ENCODE measurements around the gene MKKS. TPM values are rescaled to one million over a fixed set of nuclear protein-coding genes. Genes with fewer than 3 reads are reported as not detected.

The MKKS gene
- polyA plus RNA-seq, 1 donor (not counting 4 experiments of a cell fraction or from before 2014, with no cell fraction given) = 24.8 TPM

DNA sequence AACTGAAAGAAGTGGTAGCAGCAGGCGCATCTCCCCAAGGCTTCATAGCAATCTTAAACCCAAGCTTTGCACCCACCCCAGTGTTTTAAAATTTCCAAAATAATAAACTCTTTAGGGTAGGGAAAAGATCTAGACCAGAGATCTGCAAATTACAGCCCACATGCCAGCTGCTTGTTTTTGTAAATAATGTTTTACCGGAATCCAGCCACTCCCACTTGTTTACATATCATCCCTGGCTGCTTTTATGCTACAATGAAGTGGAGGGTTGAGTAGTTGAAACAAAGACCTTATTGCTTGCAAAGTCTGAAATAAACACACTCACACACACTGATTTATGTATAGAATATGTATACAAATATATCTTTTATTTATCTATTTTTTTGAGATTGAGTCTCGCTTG, 31.1 kb upstream of the MKKS start:
- Histone ChIP-seq H4K20me1 (ENCODE audit: control insufficient read depth, extremely low read depth, insufficient read depth, low read length) (no peaks in the 10 kb centered on the region), H3K9me1 (ENCODE audit: control insufficient read depth, extremely low read depth, insufficient read depth, low read length) (no peaks in the 10 kb centered on the region), H3K4me3 (ENCODE audit: control insufficient read depth in 2 of 3, extremely low read depth in 1 of 3, insufficient read depth in 2 of 3, low read depth in 1 of 3, low read length in 3 of 3) (no peak overlapping the region), H3K9me3 (ENCODE audit: control insufficient read depth, low read depth, low read length) (peaks cover 2% of the 10 kb centered on the region), H3K36me3 (ENCODE audit: control insufficient read depth in 2 of 2, extremely low read depth in 1 of 2, insufficient read depth in 2 of 2, low read length in 2 of 2) (no peaks in the 10 kb centered on the region), H3K9ac (ENCODE audit: control insufficient read depth, extremely low read depth, insufficient read depth, low read length) (no peak overlapping the region), H3K27me3 (ENCODE audit: control insufficient read depth, extremely low read depth, insufficient read depth, low read length) (no peaks in the 10 kb centered on the region), H3K4me2 (ENCODE audit: control insufficient read depth, extremely low read depth, insufficient read depth, low read depth, low read length) (no peak overlapping the region), H3K79me2 (ENCODE audit: control insufficient read depth, insufficient read depth, low read length) (peaks cover 12% of the 10 kb centered on the region), H3K27ac (ENCODE audit: control insufficient read depth, insufficient read depth, low read length) (no peak overlapping the region), H3K4me1 (ENCODE audit: control insufficient read depth, extremely low read depth, insufficient read depth, low read length) (peaks cover 4% of the 10 kb centered on the region), H2AFZ (ENCODE audit: control insufficient read depth, low read length) (no peak overlapping the region)
- dilution Hi-C loops (cut with MboI; ENCODE audit: extremely low pct_ligation_motif_present, low sequenced_read_pairs) = no loop called here
- TF ChIP-seq EZH2 (IDR thresholded peaks at IDR 0.05; ENCODE audit: low read length) = no peak
- TF ChIP-seq, protein P1, sequence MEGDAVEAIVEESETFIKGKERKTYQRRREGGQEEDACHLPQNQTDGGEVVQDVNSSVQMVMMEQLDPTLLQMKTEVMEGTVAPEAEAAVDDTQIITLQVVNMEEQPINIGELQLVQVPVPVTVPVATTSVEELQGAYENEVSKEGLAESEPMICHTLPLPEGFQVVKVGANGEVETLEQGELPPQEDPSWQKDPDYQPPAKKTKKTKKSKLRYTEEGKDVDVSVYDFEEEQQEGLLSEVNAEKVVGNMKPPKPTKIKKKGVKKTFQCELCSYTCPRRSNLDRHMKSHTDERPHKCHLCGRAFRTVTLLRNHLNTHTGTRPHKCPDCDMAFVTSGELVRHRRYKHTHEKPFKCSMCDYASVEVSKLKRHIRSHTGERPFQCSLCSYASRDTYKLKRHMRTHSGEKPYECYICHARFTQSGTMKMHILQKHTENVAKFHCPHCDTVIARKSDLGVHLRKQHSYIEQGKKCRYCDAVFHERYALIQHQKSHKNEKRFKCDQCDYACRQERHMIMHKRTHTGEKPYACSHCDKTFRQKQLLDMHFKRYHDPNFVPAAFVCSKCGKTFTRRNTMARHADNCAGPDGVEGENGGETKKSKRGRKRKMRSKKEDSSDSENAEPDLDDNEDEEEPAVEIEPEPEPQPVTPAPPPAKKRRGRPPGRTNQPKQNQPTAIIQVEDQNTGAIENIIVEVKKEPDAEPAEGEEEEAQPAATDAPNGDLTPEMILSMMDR (optimal IDR thresholded peaks at IDR 0.05 in 1 of 3, IDR thresholded peaks at IDR 0.05 in 1 of 3, conservative IDR thresholded peaks at IDR 0.05 in 1 of 3; ENCODE audit: extremely low read depth in 1 of 3, insufficient read depth in 2 of 3, low read length in 3 of 3) = no peak
- DNase-seq (ENCODE audit: low read depth, low spot score) (no peak), FAIRE-seq (no peak)

DNA sequence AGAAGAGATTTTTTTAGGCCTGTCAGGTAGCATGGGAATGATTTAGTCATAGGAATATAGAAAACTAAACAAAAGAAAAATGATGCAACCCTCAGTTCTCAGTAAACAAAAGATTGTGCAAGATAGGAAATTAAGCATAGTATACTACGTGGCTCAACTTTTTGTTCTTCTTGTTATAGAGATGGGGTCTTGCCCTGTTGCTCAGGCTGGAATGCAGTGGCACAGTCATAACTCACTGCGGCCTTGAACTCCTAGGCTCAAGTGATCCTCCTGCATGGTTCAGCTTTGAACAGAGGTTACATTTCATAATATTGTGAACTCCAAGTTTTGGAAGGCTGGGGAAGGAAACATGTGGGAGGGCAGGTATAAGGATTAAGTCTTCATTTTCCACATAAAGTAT, 29.6 kb upstream of the MKKS start:
- Histone ChIP-seq H3K4me1 (ENCODE audit: control insufficient read depth, extremely low read depth, insufficient read depth, low read length) (no peaks in the 10 kb centered on the region), H2AFZ (ENCODE audit: control insufficient read depth, low read length) (no peak overlapping the region)

More for the DNA sequence above, 29.6 kb upstream of the MKKS start:
- no peaks in the 10 kb centered on the region for H4K20me1 ChIP-seq (ENCODE audit: control insufficient read depth, extremely low read depth, insufficient read depth, low read length)
- no peaks in the 10 kb centered on the region for H3K36me3 ChIP-seq (ENCODE audit: control insufficient read depth in 2 of 2, extremely low read depth in 1 of 2, insufficient read depth in 2 of 2, low read length in 2 of 2)
- H3K9ac ChIP-seq (ENCODE audit: control insufficient read depth, extremely low read depth, insufficient read depth, low read length) = no peak overlapping the region
- no peaks in the 10 kb centered on the region for H3K27me3 ChIP-seq (ENCODE audit: control insufficient read depth, extremely low read depth, insufficient read depth, low read length)
- no peak overlapping the region for H3K4me3 ChIP-seq (ENCODE audit: control insufficient read depth in 2 of 3, extremely low read depth in 1 of 3, insufficient read depth in 2 of 3, low read depth in 1 of 3, low read length in 3 of 3)
- H3K27ac ChIP-seq (ENCODE audit: control insufficient read depth, insufficient read depth, low read length) = no peak overlapping the region
- dilution Hi-C loops (cut with MboI; ENCODE audit: extremely low pct_ligation_motif_present, low sequenced_read_pairs) = no loop called here
- no peak overlapping the region for H3K4me2 ChIP-seq (ENCODE audit: control insufficient read depth, extremely low read depth, insufficient read depth, low read depth, low read length)
- no peak for DNase-seq (ENCODE audit: low read depth, low spot score)
- H3K9me3 ChIP-seq (ENCODE audit: control insufficient read depth, low read depth, low read length) = peaks cover 2% of the 10 kb centered on the region
- H3K79me2 ChIP-seq (ENCODE audit: control insufficient read depth, insufficient read depth, low read length) = peaks cover 9% of the 10 kb centered on the region
- TF ChIP-seq, protein P1 (optimal IDR thresholded peaks at IDR 0.05 in 1 of 3, IDR thresholded peaks at IDR 0.05 in 1 of 3, conservative IDR thresholded peaks at IDR 0.05 in 1 of 3; ENCODE audit: extremely low read depth in 1 of 3, insufficient read depth in 2 of 3, low read length in 3 of 3) = no peak
- no peak for TF ChIP-seq EZH2 (IDR thresholded peaks at IDR 0.05; ENCODE audit: low read length)
- no peaks in the 10 kb centered on the region for H3K9me1 ChIP-seq (ENCODE audit: control insufficient read depth, extremely low read depth, insufficient read depth, low read length)
- no peak for FAIRE-seq
